Breast epithelium (tissue), 3 donors: Measurements from ENCODE around the gene EFHC2.

Experiments
- CTCF ChIP-seq, 3 donors: fragments of 450-650 bp; IDR thresholded peaks; one replicate each; pipeline ENCODE4 v1.5.1; 2016 to 2017; ENCODE audit warnings: antibody characterized with exemption in 3 of 3, mild to moderate bottlenecking in 3 of 3, moderate library complexity in 3 of 3
- POLR2A ChIP-seq: fragments of 450-650 bp; IDR thresholded peaks from one replicate; pipeline ENCODE4 v1.6.1; 2016; ENCODE audit warnings: antibody characterized with exemption, mild to moderate bottlenecking, moderate library complexity

- TF ChIP-seq POLR2A (no peak), CTCF (IDR thresholded peaks at IDR 0.05) (no peak)
Observed at GRCh38 chrX:44156726-44157125, 186.7 kb downstream of the EFHC2 start.
